ENCODE results near the gene PLIN3.
"Not testable (repeated sequence)": the region's sequence is repeated elsewhere in the genome, so short reads cannot be mapped to it uniquely, and the experiment has no call there.

PLIN3 gene

DNA sequence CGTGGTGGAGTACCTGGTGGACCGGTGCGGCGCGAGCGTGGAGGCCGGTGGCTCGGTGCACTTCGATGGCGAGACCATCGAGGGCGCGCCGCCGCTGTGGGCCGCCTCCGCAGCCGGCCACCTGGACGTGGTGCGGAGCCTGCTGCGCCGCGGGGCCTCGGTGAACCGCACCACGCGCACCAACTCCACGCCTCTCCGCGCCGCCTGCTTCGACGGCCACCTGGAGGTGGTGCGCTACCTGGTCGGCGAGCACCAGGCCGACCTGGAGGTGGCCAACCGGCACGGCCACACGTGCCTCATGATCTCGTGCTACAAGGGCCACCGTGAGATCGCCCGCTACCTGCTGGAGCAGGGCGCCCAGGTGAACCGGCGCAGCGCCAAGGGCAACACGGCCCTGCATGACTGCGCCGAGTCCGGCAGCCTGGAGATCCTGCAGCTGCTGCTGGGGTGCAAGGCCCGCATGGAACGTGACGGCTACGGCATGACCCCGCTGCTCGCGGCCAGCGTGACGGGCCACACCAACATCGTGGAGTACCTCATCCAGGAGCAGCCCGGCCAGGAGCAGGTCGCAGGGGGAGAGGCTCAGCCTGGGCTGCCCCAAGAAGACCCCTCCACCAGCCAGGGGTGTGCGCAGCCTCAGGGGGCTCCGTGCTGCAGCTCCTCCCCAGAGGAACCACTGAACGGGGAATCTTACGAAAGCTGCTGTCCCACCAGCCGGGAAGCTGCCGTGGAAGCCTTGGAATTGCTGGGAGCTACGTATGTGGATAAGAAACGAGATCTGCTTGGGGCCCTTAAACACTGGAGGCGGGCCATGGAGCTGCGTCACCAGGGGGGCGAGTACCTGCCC lies 75.2 kb downstream of the PLIN3 start:
- TF ChIP-seq L3MBTL2 (conservative IDR thresholded peaks at IDR 0.05): peak; percentile 41
- not testable (repeated sequence) for DNase-seq (ENCODE audit: extremely low spot score)
- POLR2A ChIA-PET: interaction anchor here (1.7 to 2.1 kb wide), 3 partner anchors 54 to 69 kb away, joined by 7 to 25 read pairs (median 12); partner anchors contain the start of gene DPP9
- CTCF ChIA-PET: interaction anchor here (1.8 to 2.0 kb wide), 2 partner anchors 60 to 63 kb away, joined by 12 to 18 read pairs; no protein-coding TSS in a partner anchor

DNA sequence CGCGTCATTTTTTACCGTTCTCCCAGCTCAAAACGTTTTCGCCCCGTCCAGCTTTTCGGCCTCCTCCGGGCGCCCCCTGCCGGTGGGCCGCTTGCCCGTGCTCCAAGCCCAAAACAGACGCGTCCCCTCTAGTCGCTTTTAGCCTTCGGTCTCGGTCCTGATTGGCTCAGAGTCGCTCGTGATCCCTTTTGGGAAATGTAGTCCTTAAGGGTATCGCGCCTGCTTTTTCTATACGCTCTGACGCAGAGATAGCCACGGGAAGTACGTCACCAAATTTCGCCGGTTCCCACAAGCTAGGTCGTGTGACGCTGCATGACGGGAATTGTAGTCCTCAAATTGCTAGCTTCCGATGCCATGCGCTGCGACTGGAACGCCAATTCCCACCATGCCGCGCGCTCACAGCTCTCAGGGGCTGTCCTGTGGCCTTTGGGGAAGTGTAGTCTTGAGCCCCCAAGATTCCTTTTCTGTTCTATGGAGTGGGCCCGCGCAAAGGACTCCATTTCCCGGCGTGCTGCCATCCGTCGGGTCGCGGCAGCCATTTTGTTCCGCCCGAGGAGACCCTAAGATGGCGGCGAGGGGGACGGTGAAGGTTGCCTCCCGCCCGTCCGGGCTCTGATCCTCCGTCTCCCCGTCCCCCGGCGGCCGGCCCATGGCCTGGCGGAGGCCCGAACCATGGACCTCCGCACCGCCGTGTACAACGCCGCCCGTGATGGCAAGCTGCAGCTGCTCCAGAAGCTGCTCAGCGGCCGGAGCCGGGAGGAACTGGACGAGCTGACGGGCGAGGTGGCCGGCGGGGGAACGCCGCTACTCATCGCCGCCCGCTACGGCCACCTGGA lies 76.1 kb downstream of the PLIN3 start, which contains the start of gene FEM1A:
Gene FEM1A (plus strand): TSS at position 552 of the 836 bp plus-strand sequence. CDS start 121 bp downstream, at position 673.
- ChIA-PET CTCF (interaction anchor here (0.5 to 2.5 kb wide), 11 partner anchors 18 to 736 kb away, joined by 3 to 18 read pairs (median 5); no protein-coding TSS in a partner anchor), POLR2A (interaction anchor here (0.6 to 2.1 kb wide), 7 partner anchors 24 to 321 kb away, joined by 3 to 25 read pairs (median 7); partner anchors contain the start of gene DPP9)

More for the DNA sequence above, 76.1 kb downstream of the PLIN3 start, which contains the start of gene FEM1A:
- TF ChIP-seq ZNF384 (IDR thresholded peaks at IDR 0.05) (peak; percentile 38; the same call in 1 of the 2 replicates), TARDBP (IDR thresholded peaks at IDR 0.05) (peak; percentile 70), FOXK2 (IDR thresholded peaks at IDR 0.05) (no peak), CTBP1 (IDR thresholded peaks at IDR 0.05; ENCODE audit: borderline replicate concordance) (no peak), ELF4 (IDR thresholded peaks at IDR 0.05) (peak; percentile 98), SUZ12 (IDR thresholded peaks at IDR 0.05) (peak; percentile 98), L3MBTL2 (conservative IDR thresholded peaks at IDR 0.05) (peak; percentile 91), NFRKB (IDR thresholded peaks at IDR 0.05) (peak; percentile 70)
- TF ChIP-seq, protein P1, sequence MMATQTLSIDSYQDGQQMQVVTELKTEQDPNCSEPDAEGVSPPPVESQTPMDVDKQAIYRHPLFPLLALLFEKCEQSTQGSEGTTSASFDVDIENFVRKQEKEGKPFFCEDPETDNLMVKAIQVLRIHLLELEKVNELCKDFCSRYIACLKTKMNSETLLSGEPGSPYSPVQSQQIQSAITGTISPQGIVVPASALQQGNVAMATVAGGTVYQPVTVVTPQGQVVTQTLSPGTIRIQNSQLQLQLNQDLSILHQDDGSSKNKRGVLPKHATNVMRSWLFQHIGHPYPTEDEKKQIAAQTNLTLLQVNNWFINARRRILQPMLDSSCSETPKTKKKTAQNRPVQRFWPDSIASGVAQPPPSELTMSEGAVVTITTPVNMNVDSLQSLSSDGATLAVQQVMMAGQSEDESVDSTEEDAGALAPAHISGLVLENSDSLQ (IDR thresholded peaks at IDR 0.05): peak; percentile 49
- peak; percentile 95 for DNase-seq (ENCODE audit: extremely low spot score)

All from HEK293T (cell line).